Measurements from ENCODE around the gene FSIP1.
A peak's percentile ranks its signal among the peaks of the same experiment; 100 is the strongest.

Gene FSIP1

DNA sequence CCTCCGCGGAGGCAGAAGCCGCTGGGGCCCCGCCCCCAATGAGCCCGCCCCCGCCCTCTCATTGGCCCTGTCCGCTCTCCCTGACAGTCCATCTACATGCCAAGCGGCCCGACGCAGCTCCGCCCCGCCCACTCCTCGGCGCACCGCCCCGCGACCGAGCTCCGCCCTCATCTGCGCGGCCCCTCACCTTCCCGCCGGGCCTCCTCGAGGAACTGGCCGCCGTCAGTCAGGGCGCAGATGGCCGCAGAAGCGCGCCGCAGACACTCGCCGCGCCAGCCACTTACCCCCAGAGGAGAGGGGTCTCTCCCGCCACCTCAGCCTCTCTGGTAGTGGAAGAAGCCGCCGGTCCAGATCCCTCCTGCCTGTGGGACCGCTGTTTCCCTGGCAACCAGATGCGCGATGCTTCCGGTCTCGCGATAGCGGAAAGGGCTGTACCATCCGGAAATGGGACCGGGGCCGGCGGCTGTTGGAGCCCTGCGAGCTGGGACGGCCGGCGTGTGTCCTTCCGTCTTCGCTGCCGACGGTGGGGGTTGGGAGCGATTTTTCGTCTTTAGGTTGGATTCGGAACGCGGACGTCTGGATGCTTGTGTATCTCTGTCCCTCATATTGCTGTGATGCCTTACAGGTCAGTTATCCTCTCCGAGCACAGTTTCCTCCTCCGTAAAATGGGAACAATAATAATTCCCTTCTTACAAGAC, at the start of gene FSIP1:
FSIP1 (minus strand) TSS at position 401 of the 698 bp plus-strand sequence. CDS start 6,317 bp downstream, outside the sequence.
- DNase-seq (ENCODE audit: low spot score) = peak; percentile 98
- Histone ChIP-seq H3K27ac (peak within 1 kb of the TSS; percentile 29 to 90), H3K4me3 (peak within 1 kb of the TSS; percentile 93)
- TF ChIP-seq, protein P1, sequence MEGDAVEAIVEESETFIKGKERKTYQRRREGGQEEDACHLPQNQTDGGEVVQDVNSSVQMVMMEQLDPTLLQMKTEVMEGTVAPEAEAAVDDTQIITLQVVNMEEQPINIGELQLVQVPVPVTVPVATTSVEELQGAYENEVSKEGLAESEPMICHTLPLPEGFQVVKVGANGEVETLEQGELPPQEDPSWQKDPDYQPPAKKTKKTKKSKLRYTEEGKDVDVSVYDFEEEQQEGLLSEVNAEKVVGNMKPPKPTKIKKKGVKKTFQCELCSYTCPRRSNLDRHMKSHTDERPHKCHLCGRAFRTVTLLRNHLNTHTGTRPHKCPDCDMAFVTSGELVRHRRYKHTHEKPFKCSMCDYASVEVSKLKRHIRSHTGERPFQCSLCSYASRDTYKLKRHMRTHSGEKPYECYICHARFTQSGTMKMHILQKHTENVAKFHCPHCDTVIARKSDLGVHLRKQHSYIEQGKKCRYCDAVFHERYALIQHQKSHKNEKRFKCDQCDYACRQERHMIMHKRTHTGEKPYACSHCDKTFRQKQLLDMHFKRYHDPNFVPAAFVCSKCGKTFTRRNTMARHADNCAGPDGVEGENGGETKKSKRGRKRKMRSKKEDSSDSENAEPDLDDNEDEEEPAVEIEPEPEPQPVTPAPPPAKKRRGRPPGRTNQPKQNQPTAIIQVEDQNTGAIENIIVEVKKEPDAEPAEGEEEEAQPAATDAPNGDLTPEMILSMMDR (IDR thresholded peaks at IDR 0.05) = no peak

DNA sequence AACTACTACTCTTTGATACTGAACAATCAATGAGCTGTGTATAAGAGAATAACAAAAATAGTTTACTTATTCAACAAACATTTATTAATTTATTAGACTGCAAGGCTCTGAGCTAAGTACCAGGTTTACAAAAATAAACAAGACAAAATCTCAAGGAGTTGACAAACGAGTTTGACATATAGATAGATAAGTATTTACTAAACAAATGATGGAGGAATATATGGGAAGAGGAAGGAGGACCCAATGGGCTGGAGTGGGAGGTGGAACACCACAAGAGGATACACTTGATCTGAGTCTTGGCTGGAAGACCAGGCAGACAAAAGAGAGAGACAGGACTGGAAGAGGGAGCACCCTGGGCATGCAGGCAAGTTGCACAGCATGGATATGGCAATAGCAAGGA, 47.5 kb upstream of the FSIP1 start:
- Histone ChIP-seq H3K4me3 (no peak overlapping the region), H3K27ac (no peak overlapping the region)
- TF ChIP-seq, protein P1 (IDR thresholded peaks at IDR 0.05) = no peak
- no peak for DNase-seq (ENCODE audit: low spot score)

DNA sequence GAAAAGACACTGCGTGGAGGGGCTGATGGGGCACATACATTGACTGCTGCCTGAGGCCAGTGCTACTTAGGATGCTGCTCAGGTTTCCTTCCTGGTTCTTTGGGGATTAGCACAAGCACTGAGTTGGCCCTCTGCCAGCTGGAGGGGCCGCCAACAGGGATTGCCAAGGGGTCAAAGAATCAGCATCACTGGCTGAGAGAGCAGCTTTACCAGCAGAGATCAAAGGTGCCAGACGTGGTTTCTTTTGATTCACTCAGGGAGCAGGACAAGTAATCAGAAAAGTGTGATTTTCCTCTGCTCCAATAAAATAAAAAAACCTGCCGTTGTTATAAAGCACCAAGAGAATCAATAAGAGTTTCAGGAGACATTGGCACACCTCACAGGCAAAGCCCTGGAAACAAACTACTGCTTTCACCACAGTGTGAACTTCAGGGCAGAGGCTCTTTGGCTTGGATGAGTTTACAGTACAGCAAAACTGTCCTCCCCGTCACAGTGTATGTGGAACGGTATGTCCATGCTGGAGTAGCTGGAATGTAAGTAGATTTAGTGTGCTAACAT, 45.8 kb upstream of the FSIP1 start:
- no peak for DNase-seq (ENCODE audit: low spot score)
- Histone ChIP-seq H3K4me3 (no peak overlapping the region), H3K27ac (no peak overlapping the region)
- TF ChIP-seq, protein P1 (IDR thresholded peaks at IDR 0.05) = no peak

GRCh38 chr15:39826975-39827374, 44.3 kb upstream of the FSIP1 start:
- no peak overlapping the region for H3K27ac ChIP-seq
- no peak overlapping the region for H3K4me3 ChIP-seq
- TF ChIP-seq, protein P1 (IDR thresholded peaks at IDR 0.05) = no peak
- no peak for DNase-seq (ENCODE audit: low spot score)

- no peak for DNase-seq (ENCODE audit: low spot score)
- no peak overlapping the region for H3K27ac ChIP-seq
- TF ChIP-seq, protein P1 (IDR thresholded peaks at IDR 0.05) = no peak
- no peak overlapping the region for H3K4me3 ChIP-seq
These were observed 41.0 kb upstream of the FSIP1 start for GRCh38 chr15:39823634-39824033.

- no peak overlapping the region for H3K27ac ChIP-seq
- DNase-seq (ENCODE audit: low spot score) = no peak
These were observed 37.5 kb upstream of the FSIP1 start for GRCh38 chr15:39820050-39820602.

More at GRCh38 chr15:39820050-39820602, 37.5 kb upstream of the FSIP1 start:
- no peak overlapping the region for H3K4me3 ChIP-seq
- TF ChIP-seq, protein P1 (IDR thresholded peaks at IDR 0.05) = no peak

Data from coronary artery (tissue), 2 donors.